GM12892 (cell line): ENCODE results near the gene SPECC1L.

Experiments
- POLR2A ChIP-seq: IDR thresholded peaks from 2 replicates; pipeline ENCODE4 v1.6.1; 2011; ENCODE audit warnings: low read depth, low read length, control low read depth
- TAF1 ChIP-seq: IDR thresholded peaks from 2 replicates; pipeline ENCODE4 v1.6.1; 2011; ENCODE audit warnings: low read depth, mild to moderate bottlenecking, control low read depth, low read length, borderline replicate concordance

DNA sequence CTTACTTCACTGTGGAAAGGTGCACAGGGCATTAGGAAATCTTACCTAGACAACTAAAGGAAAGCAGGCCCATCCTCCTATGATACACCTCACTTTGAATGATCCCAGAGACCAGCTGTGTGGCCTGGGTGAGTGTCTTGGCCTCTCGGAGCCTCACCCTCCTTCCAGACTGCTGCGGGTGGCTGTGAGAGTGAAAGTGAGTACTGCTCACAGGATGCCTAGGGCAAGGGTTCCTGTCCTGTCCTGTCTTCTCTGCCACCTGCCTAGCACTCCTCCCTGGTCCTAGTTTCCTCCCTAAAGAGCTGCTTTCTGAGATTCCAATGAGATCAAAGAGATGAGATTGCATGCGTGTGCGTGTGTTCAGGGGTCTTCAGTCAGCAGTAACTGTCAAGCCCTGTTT lies 137.3 kb downstream of the SPECC1L start:
- no peak for TF ChIP-seq TAF1
- no peak for TF ChIP-seq POLR2A
